GM18498 (cell line): ENCODE results near the gene CMTM4.
A peak's percentile ranks its signal among the peaks of the same experiment; 100 is the strongest.
"Not testable (repeated sequence)": the region's sequence is repeated elsewhere in the genome, so short reads cannot be mapped to it uniquely, and the experiment has no call there.

Experiments used
- ATAC-seq: cut with Tn5 transposase; IDR thresholded peaks from one replicate; pipeline ENCODE4 v1.9.1; 2021; ENCODE audit warnings: mild to moderate bottlenecking, moderate library complexity; ENCODE audit not compliant: unreplicated experiment

CMTM4 gene

GRCh38 chr16:66705790-66706505 is 9.4 kb upstream of the CMTM4 start:
- ATAC-seq: no peak

- no peak for ATAC-seq
Measured at GRCh38 chr16:66703406-66704215, 7.1 kb upstream of the CMTM4 start.

GRCh38 chr16:66701516-66701915 is 5.0 kb upstream of the CMTM4 start:
- no peak for ATAC-seq

DNA sequence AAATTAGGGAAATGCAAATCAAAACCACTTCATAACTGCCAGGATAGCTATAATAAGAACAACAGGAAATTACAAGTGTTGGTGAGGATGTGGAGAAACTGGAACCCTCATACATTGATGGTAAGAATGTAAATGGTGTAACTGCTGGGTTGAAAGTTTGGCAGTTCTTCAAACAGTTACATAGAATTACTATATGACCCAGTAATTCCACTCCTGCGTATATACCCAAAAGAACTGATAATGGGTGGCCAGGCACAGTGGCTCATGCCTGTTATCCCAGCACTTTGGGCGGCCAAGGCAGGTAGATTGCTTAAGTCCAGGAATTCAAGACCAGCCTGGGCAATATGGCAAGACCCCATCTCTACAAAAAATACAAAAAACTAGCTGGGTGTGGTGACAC is 4.5 kb upstream of the CMTM4 start:
- ATAC-seq: no peak

GRCh38 chr16:66699898-66700297 is 3.4 kb upstream of the CMTM4 start:
- ATAC-seq: no peak

- ATAC-seq: no peak
Measured at GRCh38 chr16:66698046-66698445, 1.5 kb upstream of the CMTM4 start.

DNA sequence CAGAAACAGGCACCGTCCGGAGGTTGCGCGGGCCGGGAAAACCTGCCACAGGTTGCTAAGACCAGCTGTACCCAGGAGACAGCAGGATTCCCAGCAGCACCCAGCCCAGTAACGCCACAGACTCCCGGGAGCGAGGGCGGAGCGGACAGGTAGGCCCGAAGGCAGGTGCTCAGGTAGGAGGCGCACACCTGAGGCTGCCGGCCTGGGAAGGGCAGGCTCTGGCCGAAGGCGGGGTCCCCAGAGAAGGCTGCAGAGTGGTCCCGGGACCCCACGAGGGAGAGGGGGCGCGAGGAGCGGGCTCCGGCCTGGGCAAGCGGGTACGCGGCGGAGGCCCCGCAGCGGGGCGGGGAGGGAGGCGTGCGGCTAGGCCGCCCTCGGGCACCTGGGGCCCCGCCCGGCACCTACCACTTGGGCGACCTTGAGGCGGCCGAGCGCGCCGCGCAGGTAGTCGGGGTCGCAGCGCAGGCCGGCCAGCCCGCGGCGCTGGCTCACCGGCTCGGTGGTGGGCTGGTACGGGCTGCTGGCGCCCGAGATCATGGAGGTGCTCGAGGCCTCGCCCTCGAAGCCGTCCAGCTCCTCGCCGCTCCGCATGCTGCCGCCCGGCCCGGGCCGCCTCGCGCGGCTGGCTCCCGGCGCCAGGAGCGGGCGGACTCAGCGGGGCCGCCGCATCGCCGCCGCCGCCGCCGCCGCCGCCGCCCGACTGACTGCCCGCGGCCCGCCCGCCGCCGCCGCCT is 441 bp downstream of the CMTM4 start:
- peak; percentile 3 for ATAC-seq

DNA sequence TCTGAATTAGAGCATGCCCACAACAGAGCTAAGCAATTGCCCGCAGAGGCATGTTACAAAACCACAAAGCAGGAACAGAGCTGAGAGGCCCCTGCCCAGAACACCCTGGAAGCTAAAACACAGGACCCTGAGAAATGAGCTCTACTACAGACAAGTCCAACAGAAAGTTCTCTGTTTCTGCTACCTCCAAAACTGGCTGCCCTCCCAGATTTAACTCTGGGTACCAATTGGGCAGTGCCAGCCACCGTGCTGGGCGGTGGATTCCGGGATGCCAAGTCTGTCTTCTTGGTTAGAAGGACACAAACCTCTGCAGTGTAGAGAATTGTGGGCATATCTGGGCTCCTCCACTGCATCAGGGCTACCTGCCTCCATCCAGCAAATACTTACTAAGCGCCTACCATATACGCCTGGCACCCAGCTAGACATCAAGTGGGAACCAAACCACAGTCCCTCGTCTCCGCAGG is 1.0 kb downstream of the CMTM4 start:
- no peak for ATAC-seq

DNA sequence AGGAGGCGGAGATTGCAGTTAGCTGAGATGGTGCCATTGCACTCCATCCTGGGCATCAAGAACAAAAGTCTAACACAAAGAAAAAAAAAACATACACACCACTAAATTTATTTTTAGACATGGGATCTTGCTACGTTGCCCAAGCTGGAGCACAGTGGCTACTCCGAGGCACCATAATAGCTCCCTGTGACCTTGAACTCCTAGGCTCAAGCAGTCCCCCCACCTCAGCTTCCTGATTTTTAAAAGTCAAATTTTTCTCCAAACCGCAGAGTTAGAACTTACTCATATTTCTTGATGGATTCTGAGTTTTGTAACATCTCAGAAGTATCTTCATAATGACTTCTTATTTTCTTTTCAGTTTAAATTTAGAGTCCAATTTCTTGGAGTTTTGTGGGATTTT is 3.4 kb downstream of the CMTM4 start:
- no peak for ATAC-seq

DNA sequence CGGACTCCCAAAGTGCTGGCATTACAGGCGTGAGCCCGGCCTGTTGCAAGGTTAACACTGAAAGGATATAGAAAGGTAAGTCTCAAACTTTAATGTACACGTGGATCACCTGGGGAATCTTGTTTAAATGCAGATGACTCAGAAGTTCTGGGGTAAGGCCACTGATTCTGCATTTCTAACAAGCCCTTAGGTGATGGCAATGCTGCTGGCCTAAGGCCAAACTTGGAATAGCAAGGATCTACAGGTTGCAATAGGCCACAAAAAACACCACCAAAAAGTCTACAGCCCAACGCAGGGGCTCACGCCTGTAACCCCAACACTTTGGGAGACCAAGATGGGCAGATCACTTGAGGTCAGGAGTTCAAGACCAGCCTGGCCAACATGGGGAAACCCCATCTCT is 4.2 kb downstream of the CMTM4 start:
- no peak for ATAC-seq

DNA sequence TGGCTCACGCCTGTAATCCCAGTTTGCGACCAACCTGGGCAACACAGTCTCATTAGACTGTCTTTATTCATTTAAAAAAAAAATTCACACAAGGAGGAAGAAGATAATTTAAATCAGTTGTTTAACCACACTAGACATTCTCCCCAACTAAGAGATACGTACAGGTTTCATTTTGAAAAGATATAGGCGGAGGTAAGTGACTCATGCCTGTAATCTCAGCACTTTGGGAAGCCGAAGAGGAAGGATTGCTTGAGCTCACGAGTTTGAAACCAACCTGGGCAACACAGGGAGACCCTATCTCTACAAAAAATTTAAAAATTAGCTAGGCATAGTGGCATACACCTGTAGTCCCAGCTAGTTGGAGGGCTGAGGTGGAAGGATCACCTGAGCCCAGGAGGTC is 5.3 kb downstream of the CMTM4 start:
- no peak for ATAC-seq

DNA sequence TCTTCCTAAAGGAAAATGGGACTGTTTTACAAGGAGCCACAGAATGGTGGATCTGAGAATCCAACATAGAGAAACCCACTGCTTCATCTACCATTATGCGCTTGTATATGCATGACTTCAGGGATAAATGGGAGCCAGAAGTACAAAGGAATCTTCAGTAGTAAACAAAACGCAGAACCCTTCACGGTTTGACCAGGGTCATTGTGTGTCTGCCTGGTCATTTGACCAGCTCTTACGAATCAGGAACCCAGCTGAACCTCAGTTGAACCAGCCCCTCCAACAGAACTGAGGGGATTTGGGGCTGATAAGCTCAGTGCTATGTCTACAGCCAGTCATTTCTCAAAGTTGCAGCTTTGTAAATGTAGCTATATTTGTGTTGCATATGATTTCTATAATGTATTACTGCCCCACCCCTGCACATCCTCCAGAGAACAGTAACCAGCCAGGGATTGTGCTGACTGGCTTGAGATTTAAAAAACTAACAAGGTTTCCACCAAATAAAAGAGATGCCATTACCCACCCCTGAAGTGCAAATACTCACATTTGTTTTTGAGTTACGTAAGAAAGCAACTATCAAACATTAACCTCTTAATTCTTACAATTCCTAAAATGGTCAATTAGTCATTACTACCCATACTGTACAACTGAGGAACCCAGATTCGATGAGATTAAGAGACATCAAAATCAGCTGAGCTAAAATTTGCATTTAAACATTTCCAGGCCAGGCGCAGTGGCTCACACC is 6.3 kb downstream of the CMTM4 start:
- no peak for ATAC-seq

GRCh38 chr16:66689282-66689681 is 7.3 kb downstream of the CMTM4 start:
- no peak for ATAC-seq

DNA sequence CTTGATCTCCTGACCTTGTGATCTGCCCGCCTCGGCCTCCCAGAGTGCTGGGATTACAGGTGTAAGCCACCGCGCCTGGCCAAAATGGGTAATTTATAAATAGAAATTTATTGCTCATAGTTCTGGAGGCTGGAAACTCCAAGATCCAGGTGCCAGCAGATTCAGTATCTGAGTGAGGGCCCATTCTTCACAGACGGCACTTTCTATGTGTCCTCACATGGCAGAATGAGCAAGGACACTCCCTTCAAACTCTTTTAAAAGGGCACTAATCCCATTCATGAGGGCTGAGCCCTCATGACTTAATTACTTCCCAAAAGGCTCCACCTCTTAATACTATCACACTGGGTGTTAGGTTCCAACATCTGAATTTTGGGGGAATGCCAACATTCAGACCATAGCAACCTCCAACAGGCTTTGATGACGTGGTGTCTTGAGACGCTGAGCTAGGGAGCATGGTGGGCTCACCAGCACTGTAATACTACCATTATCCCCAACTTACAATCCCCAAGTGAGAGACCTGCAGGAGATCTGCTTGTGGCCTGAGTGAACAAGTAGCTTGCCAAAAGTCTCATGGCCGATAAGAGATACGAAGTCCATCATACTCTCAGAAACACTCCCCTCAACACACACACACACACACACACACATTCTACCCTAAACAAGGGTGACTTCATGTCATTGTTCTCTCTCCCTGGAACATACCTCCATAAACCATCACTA is 8.5 kb downstream of the CMTM4 start:
- no peak for ATAC-seq

- not testable (repeated sequence) for ATAC-seq
Measured at GRCh38 chr16:66685501-66686115, 10.9 kb downstream of the CMTM4 start.

DNA sequence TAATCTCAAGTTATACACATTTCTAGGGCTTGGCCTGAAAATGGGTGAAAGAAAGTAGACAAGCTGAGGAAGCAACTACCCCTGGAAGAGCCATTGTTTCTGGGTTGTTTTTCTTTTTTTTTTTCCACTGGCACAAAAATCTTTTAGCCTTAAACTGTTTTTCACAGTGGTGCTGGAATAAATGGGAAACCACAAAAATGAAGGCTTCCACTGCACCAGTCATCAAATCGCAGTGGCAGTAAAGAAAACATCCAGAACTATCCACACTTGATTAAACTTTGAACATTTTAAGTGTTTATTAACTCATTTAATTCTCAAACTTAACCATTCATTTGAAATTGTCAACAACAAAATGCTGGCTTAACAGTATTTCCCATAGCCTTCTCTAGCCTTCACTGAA is 14.3 kb downstream of the CMTM4 start:
- ATAC-seq: no peak

DNA sequence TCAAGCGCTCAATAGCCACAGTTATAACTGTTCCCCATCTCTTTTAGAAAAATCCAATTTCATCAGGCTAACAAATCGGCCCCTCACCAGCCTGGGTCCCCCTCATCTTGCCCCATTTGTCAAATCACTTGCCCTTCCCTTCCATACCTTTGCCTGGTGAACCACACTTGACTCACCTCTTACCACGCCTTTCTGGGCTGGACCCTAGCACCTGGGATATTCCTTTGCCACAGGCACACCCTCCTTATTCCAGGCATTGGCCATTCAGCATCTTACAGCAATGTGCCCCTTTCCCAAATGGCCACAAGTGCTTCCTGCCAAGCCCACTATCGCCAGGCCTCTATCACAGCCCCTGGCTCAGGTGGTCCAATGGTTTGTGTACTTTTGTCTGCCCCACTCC is 14.9 kb downstream of the CMTM4 start:
- no peak for ATAC-seq

DNA sequence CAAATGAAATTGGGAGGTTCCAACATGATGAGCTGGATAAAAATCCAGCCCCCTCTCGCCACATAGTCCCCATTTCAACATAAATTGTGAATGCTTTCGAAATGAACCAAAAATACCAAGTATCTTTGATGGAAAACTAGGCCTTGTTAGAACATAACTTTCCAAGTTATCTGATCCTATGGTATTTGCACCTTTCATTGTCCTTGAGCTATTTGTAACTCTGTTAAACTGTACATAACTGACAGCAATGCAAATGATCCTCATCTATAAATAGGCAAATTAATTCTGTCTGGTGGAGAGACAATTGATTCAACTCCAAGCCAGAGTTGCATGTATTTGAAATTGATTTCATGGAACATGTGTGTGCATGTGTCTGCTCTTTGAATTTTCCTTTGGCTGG is 18.2 kb downstream of the CMTM4 start:
- no peak for ATAC-seq

DNA sequence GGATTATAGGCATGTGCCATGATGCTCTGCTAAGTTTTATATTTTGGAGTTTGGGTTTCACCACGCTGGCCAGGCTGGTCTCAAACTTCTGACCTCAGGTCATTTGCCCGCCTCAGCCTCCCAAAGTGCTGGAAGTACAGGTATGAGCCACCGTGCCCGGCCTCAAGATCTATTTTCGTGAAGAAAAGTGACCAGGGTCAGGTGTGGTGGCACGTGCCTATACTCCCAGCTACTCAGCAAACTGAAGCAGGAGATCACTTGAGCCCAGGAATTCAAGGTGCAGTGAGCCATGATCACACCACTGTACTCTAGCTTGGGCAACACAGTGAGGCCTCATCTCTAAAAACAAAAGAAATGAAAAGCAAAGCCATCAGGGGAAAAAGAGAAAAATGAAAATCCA is 18.7 kb downstream of the CMTM4 start:
- ATAC-seq: no peak

GRCh38 chr16:66677179-66677578 is 19.4 kb downstream of the CMTM4 start:
- ATAC-seq: no peak
